ENCODE results near the gene UBN1. TPM values are rescaled to one million over a fixed set of nuclear protein-coding genes. Genes with fewer than 3 reads are reported as not detected.

Gene UBN1
- total and polyA plus RNA-seq, 9 donors, result 9.9 to 24.6 (median 19.3) TPM

- Histone ChIP-seq H3K27me3 (ENCODE audit: control insufficient read depth, insufficient read depth, low read length) (peaks cover 6% of the 10 kb centered on the region), H3K4me1 (ENCODE audit: control insufficient read depth, insufficient read depth, low read length) (no peaks in the 10 kb centered on the region), H3K27ac (ENCODE audit: low read length) (no peak overlapping the region), H3K9me3 (replicated peaks; ENCODE audit: control insufficient read depth, low read depth, low read length) (peaks cover 4% of the 10 kb centered on the region), H3K4me3 (ENCODE audit: low read length) (no peak overlapping the region), H3K36me3 (ENCODE audit: control insufficient read depth, insufficient read depth, low read length) (no peaks in the 10 kb centered on the region)
- DNase-seq, result no peak
- 81% methylated on average over 10 of the region's 11 CpGs for WGBS (ENCODE audit: insufficient coverage)
Measured at GRCh38 chr16:4900750-4901149, 53.5 kb downstream of the UBN1 start.

- no peak for DNase-seq
- Histone ChIP-seq H3K4me3 (ENCODE audit: low read length) (no peak overlapping the region), H3K36me3 (ENCODE audit: control insufficient read depth, insufficient read depth, low read length) (no peaks in the 10 kb centered on the region), H3K9me3 (replicated peaks; ENCODE audit: control insufficient read depth, low read depth, low read length) (peaks cover 4% of the 10 kb centered on the region), H3K4me1 (ENCODE audit: control insufficient read depth, insufficient read depth, low read length) (no peaks in the 10 kb centered on the region), H3K27ac (ENCODE audit: low read length) (no peak overlapping the region), H3K27me3 (ENCODE audit: control insufficient read depth, insufficient read depth, low read length) (peaks cover 6% of the 10 kb centered on the region)
- WGBS (ENCODE audit: insufficient coverage), result 91% methylated on average over 7 of the region's 13 CpGs
Measured at GRCh38 chr16:4902038-4902437, 54.8 kb downstream of the UBN1 start.

- no peak for DNase-seq
- peaks cover 6% of the 10 kb centered on the region for H3K27me3 ChIP-seq (ENCODE audit: control insufficient read depth, insufficient read depth, low read length)
- no peak overlapping the region for H3K4me3 ChIP-seq (ENCODE audit: low read length)
- H3K36me3 ChIP-seq (ENCODE audit: control insufficient read depth, insufficient read depth, low read length), result no peaks in the 10 kb centered on the region
- no peaks in the 10 kb centered on the region for H3K9me3 ChIP-seq (replicated peaks; ENCODE audit: control insufficient read depth, low read depth, low read length)
- H3K4me1 ChIP-seq (ENCODE audit: control insufficient read depth, insufficient read depth, low read length), result peaks cover 2% of the 10 kb centered on the region
- H3K27ac ChIP-seq (ENCODE audit: low read length), result no peak overlapping the region
- WGBS (ENCODE audit: insufficient coverage), result 70% methylated on average over 16 of the region's 16 CpGs
Measured at GRCh38 chr16:4904108-4904941, 57.0 kb downstream of the UBN1 start.

- DNase-seq, result no peak
- 79% methylated on average over 7 of the region's 14 CpGs for WGBS (ENCODE audit: insufficient coverage)
- Histone ChIP-seq H3K4me3 (ENCODE audit: low read length) (no peak overlapping the region), H3K36me3 (ENCODE audit: control insufficient read depth, insufficient read depth, low read length) (no peaks in the 10 kb centered on the region), H3K4me1 (ENCODE audit: control insufficient read depth, insufficient read depth, low read length) (peaks cover 2% of the 10 kb centered on the region), H3K27me3 (ENCODE audit: control insufficient read depth, insufficient read depth, low read length) (peaks cover 6% of the 10 kb centered on the region), H3K9me3 (replicated peaks; ENCODE audit: control insufficient read depth, low read depth, low read length) (no peaks in the 10 kb centered on the region), H3K27ac (ENCODE audit: low read length) (no peak overlapping the region)
Measured at GRCh38 chr16:4904942-4905615, 57.8 kb downstream of the UBN1 start.

- H3K4me1 ChIP-seq (ENCODE audit: control insufficient read depth, insufficient read depth, low read length), result peaks cover 2% of the 10 kb centered on the region
- peaks cover 6% of the 10 kb centered on the region for H3K27me3 ChIP-seq (ENCODE audit: control insufficient read depth, insufficient read depth, low read length)
- no peak for DNase-seq
- no peak overlapping the region for H3K27ac ChIP-seq (ENCODE audit: low read length)
- no peaks in the 10 kb centered on the region for H3K9me3 ChIP-seq (replicated peaks; ENCODE audit: control insufficient read depth, low read depth, low read length)
- H3K4me3 ChIP-seq (ENCODE audit: low read length), result no peak overlapping the region
- H3K36me3 ChIP-seq (ENCODE audit: control insufficient read depth, insufficient read depth, low read length), result no peaks in the 10 kb centered on the region
- WGBS (ENCODE audit: insufficient coverage), result 79% methylated on average over 2 of the region's 5 CpGs
Measured at GRCh38 chr16:4908854-4909401, 61.6 kb downstream of the UBN1 start.

- peaks cover 2% of the 10 kb centered on the region for H3K4me1 ChIP-seq (ENCODE audit: control insufficient read depth, insufficient read depth, low read length)
- no peaks in the 10 kb centered on the region for H3K36me3 ChIP-seq (ENCODE audit: control insufficient read depth, insufficient read depth, low read length)
- H3K27ac ChIP-seq (ENCODE audit: low read length), result no peak overlapping the region
- H3K9me3 ChIP-seq (replicated peaks; ENCODE audit: control insufficient read depth, low read depth, low read length), result no peaks in the 10 kb centered on the region
- no peak for DNase-seq
- no peaks in the 10 kb centered on the region for H3K27me3 ChIP-seq (ENCODE audit: control insufficient read depth, insufficient read depth, low read length)
- no peak overlapping the region for H3K4me3 ChIP-seq (ENCODE audit: low read length)
- no CpG with 5 or more reads among the region's 7 CpGs for WGBS (ENCODE audit: insufficient coverage)
Measured at GRCh38 chr16:4909825-4910224, 62.5 kb downstream of the UBN1 start.

- Histone ChIP-seq H3K9me3 (replicated peaks; ENCODE audit: control insufficient read depth, low read depth, low read length) (no peaks in the 10 kb centered on the region), H3K27ac (ENCODE audit: low read length) (no peak overlapping the region), H3K4me1 (ENCODE audit: control insufficient read depth, insufficient read depth, low read length) (peaks cover 2% of the 10 kb centered on the region), H3K36me3 (ENCODE audit: control insufficient read depth, insufficient read depth, low read length) (no peaks in the 10 kb centered on the region), H3K4me3 (ENCODE audit: low read length) (no peak overlapping the region), H3K27me3 (ENCODE audit: control insufficient read depth, insufficient read depth, low read length) (no peaks in the 10 kb centered on the region)
- WGBS (ENCODE audit: insufficient coverage), result no CpG with 5 or more reads among the region's 12 CpGs
- DNase-seq, result no peak
Measured at GRCh38 chr16:4910828-4911227, 63.5 kb downstream of the UBN1 start.

- DNase-seq, result no peak
- Histone ChIP-seq H3K27ac (ENCODE audit: low read length) (no peak overlapping the region), H3K27me3 (ENCODE audit: control insufficient read depth, insufficient read depth, low read length) (no peaks in the 10 kb centered on the region), H3K36me3 (ENCODE audit: control insufficient read depth, insufficient read depth, low read length) (no peaks in the 10 kb centered on the region), H3K4me3 (ENCODE audit: low read length) (no peak overlapping the region), H3K9me3 (replicated peaks; ENCODE audit: control insufficient read depth, low read depth, low read length) (no peaks in the 10 kb centered on the region), H3K4me1 (ENCODE audit: control insufficient read depth, insufficient read depth, low read length) (peaks cover 2% of the 10 kb centered on the region)
- 64% methylated on average over 5 of the region's 6 CpGs for WGBS (ENCODE audit: insufficient coverage)
Measured at GRCh38 chr16:4911970-4912386, 64.7 kb downstream of the UBN1 start.

- 81% methylated on average over 4 of the region's 7 CpGs for WGBS (ENCODE audit: insufficient coverage)
- no peaks in the 10 kb centered on the region for H3K36me3 ChIP-seq (ENCODE audit: control insufficient read depth, insufficient read depth, low read length)
- H3K4me3 ChIP-seq (ENCODE audit: low read length), result no peak overlapping the region
- no peaks in the 10 kb centered on the region for H3K27me3 ChIP-seq (ENCODE audit: control insufficient read depth, insufficient read depth, low read length)
- no peaks in the 10 kb centered on the region for H3K9me3 ChIP-seq (replicated peaks; ENCODE audit: control insufficient read depth, low read depth, low read length)
- H3K4me1 ChIP-seq (ENCODE audit: control insufficient read depth, insufficient read depth, low read length), result peaks cover 2% of the 10 kb centered on the region
- H3K27ac ChIP-seq (ENCODE audit: low read length), result no peak overlapping the region
- no peak for DNase-seq
Measured at GRCh38 chr16:4913130-4913773, 66.0 kb downstream of the UBN1 start.

Measured in muscle of leg (tissue), 11 donors.